Measurements from ENCODE around the gene KCNJ4. TPM values are rescaled to one million over a fixed set of nuclear protein-coding genes. Genes with fewer than 3 reads are reported as not detected.
"Not testable (repeated sequence)": the region's sequence is repeated elsewhere in the genome, so short reads cannot be mapped to it uniquely, and the experiment has no call there.

Gene KCNJ4
- total and polyA plus RNA-seq, 10 of the 15 experiments (the other 5 are each of a cell fraction or from before 2014, with no cell fraction given): not detected

GRCh38 chr22:38411016-38411415, 44.0 kb downstream of the KCNJ4 start (continued):
- TF ChIP-seq SUPT20H (IDR thresholded peaks at IDR 0.05; ENCODE audit: borderline replicate concordance, control insufficient read depth, low read depth, low read length): no peak
- no peak for TF ChIP-seq NR2F1 (conservative IDR thresholded peaks at IDR 0.05)
- TF ChIP-seq, protein P1, sequence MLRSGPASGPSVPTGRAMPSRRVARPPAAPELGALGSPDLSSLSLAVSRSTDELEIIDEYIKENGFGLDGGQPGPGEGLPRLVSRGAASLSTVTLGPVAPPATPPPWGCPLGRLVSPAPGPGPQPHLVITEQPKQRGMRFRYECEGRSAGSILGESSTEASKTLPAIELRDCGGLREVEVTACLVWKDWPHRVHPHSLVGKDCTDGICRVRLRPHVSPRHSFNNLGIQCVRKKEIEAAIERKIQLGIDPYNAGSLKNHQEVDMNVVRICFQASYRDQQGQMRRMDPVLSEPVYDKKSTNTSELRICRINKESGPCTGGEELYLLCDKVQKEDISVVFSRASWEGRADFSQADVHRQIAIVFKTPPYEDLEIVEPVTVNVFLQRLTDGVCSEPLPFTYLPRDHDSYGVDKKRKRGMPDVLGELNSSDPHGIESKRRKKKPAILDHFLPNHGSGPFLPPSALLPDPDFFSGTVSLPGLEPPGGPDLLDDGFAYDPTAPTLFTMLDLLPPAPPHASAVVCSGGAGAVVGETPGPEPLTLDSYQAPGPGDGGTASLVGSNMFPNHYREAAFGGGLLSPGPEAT (IDR thresholded peaks at IDR 0.05; ENCODE audit: low read depth): no peak
- no peak for TF ChIP-seq JUNB (IDR thresholded peaks at IDR 0.05)

- RAD21 ChIA-PET (ENCODE audit: unreplicated experiment); H3K36me3 ChIP-seq (ENCODE audit: control insufficient read depth in 2 of 2, insufficient read depth in 2 of 2, low read length in 1 of 2); H3K4me3 ChIP-seq; H3K79me2 ChIP-seq (ENCODE audit: control insufficient read depth, insufficient read depth, low read length); POLR2A ChIA-PET; H3K4me1 ChIP-seq (ENCODE audit: control insufficient read depth, insufficient read depth, low read length); intact Hi-C loops (cut with micrococcal nuclease; ENCODE audit: unreplicated experiment); H3K9ac ChIP-seq (ENCODE audit: control insufficient read depth, insufficient read depth, low read length); DNase-seq (ENCODE audit: low read depth, low spot score); SMC1A ChIA-PET (ENCODE audit: uncharacterized antibody, unreplicated experiment); CTCF ChIA-PET; H3K9me3 ChIP-seq (replicated peaks; ENCODE audit: control insufficient read depth, insufficient read depth, low read length); BruUV-seq (replicated peaks); H3K4me2 ChIP-seq (ENCODE audit: control insufficient read depth, insufficient read depth); FAIRE-seq; H3K27me3 ChIP-seq (replicated peaks in 1 of 2; ENCODE audit: control insufficient read depth in 2 of 2, insufficient read depth in 2 of 2, low read length in 1 of 2); H3K27ac ChIP-seq (ENCODE audit: control insufficient read depth, insufficient read depth); H2AFZ ChIP-seq (ENCODE audit: control insufficient read depth, low read depth, low read length); H4K20me1 ChIP-seq (ENCODE audit: control insufficient read depth, insufficient read depth); in situ Hi-C loops (cut with MboI); ATAC-seq: not testable (repeated sequence)
- 85% methylated on average over 16 of the region's 35 CpGs for WGBS (ENCODE audit: insufficient coverage, insufficient replicate concordance, low lambda C conversion rate, missing lambda C conversion rate)
Measured at GRCh38 chr22:38409916-38410315, 45.1 kb downstream of the KCNJ4 start.

- Histone ChIP-seq H2AFZ (ENCODE audit: control insufficient read depth, low read depth, low read length) (no peak overlapping the region), H3K4me3 (no peak overlapping the region), H3K4me1 (ENCODE audit: control insufficient read depth, insufficient read depth, low read length) (no peaks in the 10 kb centered on the region), H3K9ac (ENCODE audit: control insufficient read depth, insufficient read depth, low read length) (no peak overlapping the region), H3K27ac (ENCODE audit: control insufficient read depth, insufficient read depth) (no peak overlapping the region), H4K20me1 (ENCODE audit: control insufficient read depth, insufficient read depth) (no peaks in the 10 kb centered on the region), H3K4me2 (ENCODE audit: control insufficient read depth, insufficient read depth) (no peak overlapping the region), H3K79me2 (ENCODE audit: control insufficient read depth, insufficient read depth, low read length) (no peaks in the 10 kb centered on the region), H3K27me3 (replicated peaks in 1 of 2; ENCODE audit: control insufficient read depth in 2 of 2, insufficient read depth in 2 of 2, low read length in 1 of 2) (no peaks in the 10 kb centered on the region; a peak in 2 of 4 replicates), H3K36me3 (ENCODE audit: control insufficient read depth in 2 of 2, insufficient read depth in 2 of 2, low read length in 1 of 2) (no peaks in the 10 kb centered on the region), H3K9me3 (replicated peaks; ENCODE audit: control insufficient read depth, insufficient read depth, low read length) (no peaks in the 10 kb centered on the region; the same call in 2 of the 3 replicates)
- POLR2A ChIA-PET: no interaction called here
- 11% methylated on average over 4 of the region's 4 CpGs for WGBS (ENCODE audit: insufficient coverage, insufficient replicate concordance, low lambda C conversion rate, missing lambda C conversion rate)
- intact Hi-C loops (cut with micrococcal nuclease; ENCODE audit: unreplicated experiment): no loop called here
- ATAC-seq: no peak
- in situ Hi-C loops (cut with MboI): no loop called here
- CTCF ChIA-PET: no interaction called here
- SMC1A ChIA-PET (ENCODE audit: uncharacterized antibody, unreplicated experiment): no interaction called here
- BruUV-seq (replicated peaks): no TSS peak
- no peak for FAIRE-seq
- RAD21 ChIA-PET (ENCODE audit: unreplicated experiment): no interaction called here
- no peak for DNase-seq (ENCODE audit: low read depth, low spot score)
- TF ChIP-seq CHD2 (IDR thresholded peaks at IDR 0.05; ENCODE audit: borderline replicate concordance, low read depth, low read length): no peak
- no peak for TF ChIP-seq NFXL1 (IDR thresholded peaks at IDR 0.05; ENCODE audit: borderline replicate concordance)
- TF ChIP-seq, protein P2, sequence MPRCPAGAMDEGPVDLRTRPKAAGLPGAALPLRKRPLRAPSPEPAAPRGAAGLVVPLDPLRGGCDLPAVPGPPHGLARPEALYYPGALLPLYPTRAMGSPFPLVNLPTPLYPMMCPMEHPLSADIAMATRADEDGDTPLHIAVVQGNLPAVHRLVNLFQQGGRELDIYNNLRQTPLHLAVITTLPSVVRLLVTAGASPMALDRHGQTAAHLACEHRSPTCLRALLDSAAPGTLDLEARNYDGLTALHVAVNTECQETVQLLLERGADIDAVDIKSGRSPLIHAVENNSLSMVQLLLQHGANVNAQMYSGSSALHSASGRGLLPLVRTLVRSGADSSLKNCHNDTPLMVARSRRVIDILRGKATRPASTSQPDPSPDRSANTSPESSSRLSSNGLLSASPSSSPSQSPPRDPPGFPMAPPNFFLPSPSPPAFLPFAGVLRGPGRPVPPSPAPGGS (IDR thresholded peaks at IDR 0.05; ENCODE audit: borderline replicate concordance, insufficient read depth, low read depth, low read length, poor library complexity, severe bottlenecking): no peak
- no peak for TF ChIP-seq NBN (IDR thresholded peaks at IDR 0.05)
- TF ChIP-seq ZNF274 (IDR thresholded peaks at IDR 0.05; ENCODE audit: insufficient read depth, insufficient read length): no peak
- TF ChIP-seq, protein P3, sequence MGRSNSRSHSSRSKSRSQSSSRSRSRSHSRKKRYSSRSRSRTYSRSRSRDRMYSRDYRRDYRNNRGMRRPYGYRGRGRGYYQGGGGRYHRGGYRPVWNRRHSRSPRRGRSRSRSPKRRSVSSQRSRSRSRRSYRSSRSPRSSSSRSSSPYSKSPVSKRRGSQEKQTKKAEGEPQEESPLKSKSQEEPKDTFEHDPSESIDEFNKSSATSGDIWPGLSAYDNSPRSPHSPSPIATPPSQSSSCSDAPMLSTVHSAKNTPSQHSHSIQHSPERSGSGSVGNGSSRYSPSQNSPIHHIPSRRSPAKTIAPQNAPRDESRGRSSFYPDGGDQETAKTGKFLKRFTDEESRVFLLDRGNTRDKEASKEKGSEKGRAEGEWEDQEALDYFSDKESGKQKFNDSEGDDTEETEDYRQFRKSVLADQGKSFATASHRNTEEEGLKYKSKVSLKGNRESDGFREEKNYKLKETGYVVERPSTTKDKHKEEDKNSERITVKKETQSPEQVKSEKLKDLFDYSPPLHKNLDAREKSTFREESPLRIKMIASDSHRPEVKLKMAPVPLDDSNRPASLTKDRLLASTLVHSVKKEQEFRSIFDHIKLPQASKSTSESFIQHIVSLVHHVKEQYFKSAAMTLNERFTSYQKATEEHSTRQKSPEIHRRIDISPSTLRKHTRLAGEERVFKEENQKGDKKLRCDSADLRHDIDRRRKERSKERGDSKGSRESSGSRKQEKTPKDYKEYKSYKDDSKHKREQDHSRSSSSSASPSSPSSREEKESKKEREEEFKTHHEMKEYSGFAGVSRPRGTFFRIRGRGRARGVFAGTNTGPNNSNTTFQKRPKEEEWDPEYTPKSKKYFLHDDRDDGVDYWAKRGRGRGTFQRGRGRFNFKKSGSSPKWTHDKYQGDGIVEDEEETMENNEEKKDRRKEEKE (IDR thresholded peaks at IDR 0.05): no peak
- no peak for TF ChIP-seq NR2F1 (conservative IDR thresholded peaks at IDR 0.05)
- no peak for TF ChIP-seq MTA3 (IDR thresholded peaks at IDR 0.05; ENCODE audit: borderline replicate concordance, low read length)
Measured at GRCh38 chr22:38406617-38407016, 48.4 kb downstream of the KCNJ4 start.
